Measurements from ENCODE around the gene NABP1. TPM values are rescaled to one million over a fixed set of nuclear protein-coding genes. Genes with fewer than 3 reads are reported as not detected.

The NABP1 gene
- total and polyA plus RNA-seq, 10 of the 15 experiments (the other 5 are each of a cell fraction or from before 2014, with no cell fraction given) = 22.9 to 65.7 (median 39.9) TPM

DNA sequence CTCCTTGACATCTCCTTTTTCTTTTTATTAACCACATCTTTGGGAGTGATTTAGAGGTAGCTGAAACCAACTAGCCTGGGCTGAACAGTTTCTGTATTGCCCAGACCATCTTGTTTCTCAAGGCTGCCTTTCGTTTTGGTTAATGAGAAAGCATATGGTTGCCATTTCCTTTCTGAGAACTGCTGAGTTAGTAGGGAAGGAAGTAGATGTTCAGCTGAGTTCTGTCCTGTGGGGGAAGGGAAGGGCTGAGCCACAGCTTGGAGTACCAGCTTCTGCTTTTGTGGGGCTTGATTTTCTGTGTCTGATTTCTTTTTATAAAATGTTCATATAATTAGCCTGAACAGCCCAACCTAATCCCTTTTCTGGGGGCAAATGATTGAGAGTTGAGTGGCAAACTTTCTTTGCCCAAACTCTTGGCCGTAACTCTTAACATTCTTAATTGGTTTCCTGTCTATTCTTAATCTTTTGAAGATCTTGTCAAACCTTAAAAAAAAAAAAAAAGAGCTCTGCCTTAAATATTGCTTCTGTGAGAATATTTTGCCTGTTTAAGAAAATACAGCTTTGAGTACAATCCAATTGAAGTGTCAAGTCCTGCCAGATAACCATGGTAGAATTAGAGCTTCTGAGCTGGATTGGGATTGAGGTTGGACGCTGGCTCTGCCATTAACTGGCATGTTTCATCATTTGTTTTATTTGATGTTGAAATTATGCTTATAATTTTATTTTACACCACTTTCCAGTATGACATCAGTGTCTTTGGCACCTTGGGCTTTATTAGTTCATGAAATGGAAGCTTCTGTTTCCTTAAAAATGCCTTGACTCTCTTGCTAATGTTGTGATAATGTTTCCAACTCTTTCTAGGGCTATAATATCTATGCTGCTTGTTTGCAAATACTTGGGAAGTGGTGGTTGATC, 1.9 kb upstream of the NABP1 start (continued):
- TF ChIP-seq, protein P1, sequence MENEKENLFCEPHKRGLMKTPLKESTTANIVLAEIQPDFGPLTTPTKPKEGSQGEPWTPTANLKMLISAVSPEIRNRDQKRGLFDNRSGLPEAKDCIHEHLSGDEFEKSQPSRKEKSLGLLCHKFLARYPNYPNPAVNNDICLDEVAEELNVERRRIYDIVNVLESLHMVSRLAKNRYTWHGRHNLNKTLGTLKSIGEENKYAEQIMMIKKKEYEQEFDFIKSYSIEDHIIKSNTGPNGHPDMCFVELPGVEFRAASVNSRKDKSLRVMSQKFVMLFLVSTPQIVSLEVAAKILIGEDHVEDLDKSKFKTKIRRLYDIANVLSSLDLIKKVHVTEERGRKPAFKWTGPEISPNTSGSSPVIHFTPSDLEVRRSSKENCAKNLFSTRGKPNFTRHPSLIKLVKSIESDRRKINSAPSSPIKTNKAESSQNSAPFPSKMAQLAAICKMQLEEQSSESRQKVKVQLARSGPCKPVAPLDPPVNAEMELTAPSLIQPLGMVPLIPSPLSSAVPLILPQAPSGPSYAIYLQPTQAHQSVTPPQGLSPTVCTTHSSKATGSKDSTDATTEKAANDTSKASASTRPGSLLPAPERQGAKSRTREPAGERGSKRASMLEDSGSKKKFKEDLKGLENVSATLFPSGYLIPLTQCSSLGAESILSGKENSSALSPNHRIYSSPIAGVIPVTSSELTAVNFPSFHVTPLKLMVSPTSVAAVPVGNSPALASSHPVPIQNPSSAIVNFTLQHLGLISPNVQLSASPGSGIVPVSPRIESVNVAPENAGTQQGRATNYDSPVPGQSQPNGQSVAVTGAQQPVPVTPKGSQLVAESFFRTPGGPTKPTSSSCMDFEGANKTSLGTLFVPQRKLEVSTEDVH (IDR thresholded peaks at IDR 0.05; ENCODE audit: low read depth, partially characterized antibody) = no peak
- TF ChIP-seq IRF4 (IDR thresholded peaks at IDR 0.05; ENCODE audit: low read depth, low read length) (peak; percentile 83; the same call in 1 of the 2 replicates), NFYA (IDR thresholded peaks at IDR 0.05; ENCODE audit: borderline replicate concordance, low read depth, low read length) (no peak), MXI1 (IDR thresholded peaks at IDR 0.05; ENCODE audit: low read depth, low read length) (no peak), POLR2AphosphoS2 (IDR thresholded peaks at IDR 0.05; ENCODE audit: low read depth, low read length) (no peak), RUNX3 (IDR thresholded peaks at IDR 0.05; ENCODE audit: low read length) (peak; percentile 92), NR2C2 (IDR thresholded peaks at IDR 0.05; ENCODE audit: borderline replicate concordance, control insufficient read depth, insufficient read length, low read depth) (no peak), MTA3 (IDR thresholded peaks at IDR 0.05; ENCODE audit: borderline replicate concordance, low read length) (peak; percentile 78; the same call in 1 of the 2 replicates), RFX5 (IDR thresholded peaks at IDR 0.05; ENCODE audit: low read depth, low read length) (no peak), SREBF1 (IDR thresholded peaks at IDR 0.05; ENCODE audit: low read length) (no peak), NRF1 (conservative IDR thresholded peaks at IDR 0.05; ENCODE audit: low read depth, low read length) (no peak), LARP7 (IDR thresholded peaks at IDR 0.05) (no peak)
- TF ChIP-seq, protein P2, sequence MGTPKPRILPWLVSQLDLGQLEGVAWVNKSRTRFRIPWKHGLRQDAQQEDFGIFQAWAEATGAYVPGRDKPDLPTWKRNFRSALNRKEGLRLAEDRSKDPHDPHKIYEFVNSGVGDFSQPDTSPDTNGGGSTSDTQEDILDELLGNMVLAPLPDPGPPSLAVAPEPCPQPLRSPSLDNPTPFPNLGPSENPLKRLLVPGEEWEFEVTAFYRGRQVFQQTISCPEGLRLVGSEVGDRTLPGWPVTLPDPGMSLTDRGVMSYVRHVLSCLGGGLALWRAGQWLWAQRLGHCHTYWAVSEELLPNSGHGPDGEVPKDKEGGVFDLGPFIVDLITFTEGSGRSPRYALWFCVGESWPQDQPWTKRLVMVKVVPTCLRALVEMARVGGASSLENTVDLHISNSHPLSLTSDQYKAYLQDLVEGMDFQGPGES (IDR thresholded peaks at IDR 0.05) = no peak
- TF ChIP-seq, protein P3, sequence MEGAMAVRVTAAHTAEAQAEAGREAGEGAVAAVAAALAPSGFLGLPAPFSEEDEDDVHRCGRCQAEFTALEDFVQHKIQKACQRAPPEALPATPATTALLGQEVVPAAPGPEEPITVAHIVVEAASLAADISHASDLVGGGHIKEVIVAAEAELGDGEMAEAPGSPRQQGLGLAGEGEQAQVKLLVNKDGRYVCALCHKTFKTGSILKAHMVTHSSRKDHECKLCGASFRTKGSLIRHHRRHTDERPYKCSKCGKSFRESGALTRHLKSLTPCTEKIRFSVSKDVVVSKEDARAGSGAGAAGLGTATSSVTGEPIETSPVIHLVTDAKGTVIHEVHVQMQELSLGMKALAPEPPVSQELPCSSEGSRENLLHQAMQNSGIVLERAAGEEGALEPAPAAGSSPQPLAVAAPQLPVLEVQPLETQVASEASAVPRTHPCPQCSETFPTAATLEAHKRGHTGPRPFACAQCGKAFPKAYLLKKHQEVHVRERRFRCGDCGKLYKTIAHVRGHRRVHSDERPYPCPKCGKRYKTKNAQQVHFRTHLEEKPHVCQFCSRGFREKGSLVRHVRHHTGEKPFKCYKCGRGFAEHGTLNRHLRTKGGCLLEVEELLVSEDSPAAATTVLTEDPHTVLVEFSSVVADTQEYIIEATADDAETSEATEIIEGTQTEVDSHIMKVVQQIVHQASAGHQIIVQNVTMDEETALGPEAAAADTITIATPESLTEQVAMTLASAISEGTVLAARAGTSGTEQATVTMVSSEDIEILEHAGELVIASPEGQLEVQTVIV (IDR thresholded peaks at IDR 0.05; ENCODE audit: borderline replicate concordance, partially characterized antibody) = no peak
